Islet precursor cell (in vitro differentiated cells): ENCODE data around the gene FFAR2.

Experiments
- DNase-seq: peaks from one replicate; pipeline ENCODE4 v3.0.0-alpha.2; 2018

The FFAR2 gene

GRCh38 chr19:35427187-35427586, 20.9 kb upstream of the FFAR2 start:
- no peak for DNase-seq

- no peak for DNase-seq
These were observed 18.2 kb upstream of the FFAR2 start for GRCh38 chr19:35429698-35430408.

DNA sequence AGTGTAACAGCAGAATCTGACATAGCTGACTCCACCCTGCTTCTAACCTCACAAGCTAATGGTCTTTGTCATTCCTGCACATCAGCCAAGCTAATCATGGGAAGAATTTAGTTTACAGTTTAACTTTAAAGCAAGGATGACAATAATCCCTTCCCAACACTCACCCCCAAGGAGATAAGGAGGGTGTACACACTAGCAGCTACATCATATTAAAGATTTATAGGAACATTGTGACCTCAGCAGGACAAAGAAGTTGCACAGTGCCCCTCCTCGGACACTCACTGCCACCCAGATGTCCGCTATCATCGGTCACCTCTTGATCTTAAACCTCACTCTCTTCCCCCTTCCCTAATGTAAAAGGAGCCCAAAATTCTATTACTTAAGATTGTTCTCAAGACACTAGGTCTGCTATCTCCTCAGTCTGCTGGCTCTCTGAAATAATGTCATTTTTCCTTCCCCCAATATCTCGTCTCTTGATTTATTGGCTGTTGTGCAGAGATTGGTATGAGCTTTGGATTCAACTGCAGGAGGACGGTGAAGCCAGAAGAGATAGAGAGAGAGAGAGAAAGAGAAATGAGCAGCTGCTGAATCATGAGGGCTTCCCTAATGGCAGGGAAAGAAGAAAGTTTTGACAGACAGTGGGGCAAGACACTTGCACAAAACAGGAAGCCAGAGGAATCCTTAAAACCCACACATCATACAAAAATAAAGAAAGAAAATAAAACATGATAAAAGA, 17.5 kb upstream of the FFAR2 start:
- DNase-seq, result no peak

DNA sequence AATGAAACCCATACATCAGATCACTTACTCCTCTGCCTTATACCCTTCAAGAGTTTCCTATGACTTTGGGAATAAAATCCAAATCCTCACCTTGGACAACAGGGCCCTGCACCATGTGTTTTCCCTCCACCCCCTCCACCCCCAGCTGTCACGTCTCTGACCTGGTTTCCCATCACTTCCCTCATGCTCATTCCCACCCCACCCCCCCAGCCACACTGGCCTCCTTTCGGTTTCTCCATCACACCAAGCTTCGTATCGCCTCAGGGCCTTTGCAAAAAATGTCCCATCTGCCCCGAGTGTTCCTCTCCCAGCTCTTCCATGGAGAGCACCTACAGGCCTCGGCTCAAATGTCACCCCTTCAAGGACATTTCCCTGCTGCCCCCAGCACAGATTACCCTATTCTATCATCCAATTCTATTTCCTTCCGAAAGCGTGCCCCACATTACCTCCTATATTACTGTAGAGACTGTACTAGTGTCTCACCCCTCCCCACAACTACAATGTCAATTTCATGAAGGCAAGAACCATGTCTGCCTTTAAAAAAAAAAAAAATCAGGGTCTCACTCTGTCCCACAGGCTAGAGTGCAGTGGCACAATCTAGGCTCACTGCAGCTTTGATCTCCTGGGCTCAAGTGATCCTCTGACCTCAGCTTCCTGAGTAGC, 16.8 kb upstream of the FFAR2 start:
- DNase-seq, result no peak

DNA sequence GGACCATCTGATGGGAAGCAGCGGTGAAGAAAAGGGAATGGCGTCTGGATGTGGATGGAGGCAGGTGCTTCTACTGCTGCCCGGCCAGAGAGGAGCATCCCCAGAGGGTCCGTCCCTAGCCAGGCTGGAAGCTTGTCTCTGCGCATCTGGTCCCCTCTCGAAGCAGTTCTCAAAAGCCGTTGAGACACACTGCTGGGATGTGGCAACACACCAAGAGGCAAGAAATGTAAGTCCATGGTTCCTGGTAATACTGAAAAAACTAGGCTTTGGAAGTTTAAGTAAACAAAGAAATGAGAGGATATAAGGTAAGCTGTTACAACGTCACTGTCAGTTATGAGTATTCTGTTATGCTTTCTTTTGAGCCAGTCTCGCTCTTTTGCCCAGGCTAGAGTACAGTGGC, 15.1 kb upstream of the FFAR2 start:
- DNase-seq, result no peak

GRCh38 chr19:35433448-35433847, 14.6 kb upstream of the FFAR2 start:
- no peak for DNase-seq

DNA sequence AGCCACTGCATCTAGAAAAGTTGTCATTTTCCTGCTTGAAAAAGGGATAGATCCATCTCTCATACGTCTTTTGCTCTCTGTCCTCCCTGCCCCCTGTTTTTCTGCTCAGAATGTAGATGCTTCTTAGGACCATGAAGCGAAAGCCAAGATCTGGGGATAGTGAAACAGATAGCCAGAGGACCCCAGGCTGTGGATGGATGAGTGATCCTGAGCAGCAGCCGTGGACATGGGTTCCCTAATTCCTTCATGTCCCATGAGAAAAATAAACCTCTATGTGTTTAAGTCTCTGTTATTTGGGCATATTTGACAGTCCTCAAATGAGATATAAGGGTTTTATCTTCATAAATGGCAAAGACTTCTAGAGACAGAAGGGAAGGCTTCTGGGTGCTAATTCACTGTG, 12.2 kb upstream of the FFAR2 start:
- no peak for DNase-seq

DNA sequence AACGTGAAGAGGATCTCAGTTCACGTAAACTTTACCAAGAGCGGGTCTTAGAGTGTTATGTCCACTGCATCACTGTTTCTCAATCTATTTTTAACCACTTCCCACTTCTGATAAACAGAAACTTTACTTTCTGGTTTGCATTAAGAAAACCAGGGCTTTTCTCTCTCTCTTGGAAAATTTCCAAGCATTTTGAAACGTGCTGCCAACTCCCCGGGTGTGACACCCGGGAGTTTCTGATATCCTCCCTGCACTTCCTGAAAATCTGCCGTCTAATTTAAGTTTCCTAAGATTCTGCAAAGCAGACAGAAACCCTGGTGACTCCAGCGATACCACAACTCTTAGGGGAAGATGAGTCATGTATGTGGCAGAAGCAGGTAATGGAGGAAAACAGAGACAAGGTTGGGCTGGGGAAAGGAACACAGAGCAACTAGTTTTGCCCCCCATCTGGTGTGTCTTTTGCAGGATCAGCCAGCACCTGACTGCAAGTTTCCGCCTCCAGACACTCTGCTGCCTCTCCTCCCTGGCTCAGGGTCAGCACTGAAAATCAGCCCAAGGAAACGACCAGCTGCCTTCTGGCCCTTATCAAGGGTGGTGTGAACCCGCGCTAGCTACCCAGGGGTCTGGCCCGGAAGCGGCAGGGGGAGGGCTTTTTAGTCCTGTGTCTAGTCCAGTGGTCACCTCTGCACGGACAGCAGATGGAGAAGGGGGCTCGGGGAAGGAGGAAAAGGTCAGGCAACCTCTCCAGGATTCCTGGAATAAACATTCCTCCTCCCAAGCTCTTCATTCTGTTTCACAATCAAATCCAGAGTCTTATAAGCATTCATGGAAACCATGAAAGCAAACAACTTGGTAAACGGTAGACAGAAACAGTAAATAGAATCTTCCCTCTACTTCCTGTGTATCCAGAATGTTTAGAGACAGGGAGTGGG, 11.3 kb upstream of the FFAR2 start:
- DNase-seq, result no peak

- DNase-seq, result no peak
These were observed 10.6 kb upstream of the FFAR2 start for GRCh38 chr19:35437406-35437951.

DNA sequence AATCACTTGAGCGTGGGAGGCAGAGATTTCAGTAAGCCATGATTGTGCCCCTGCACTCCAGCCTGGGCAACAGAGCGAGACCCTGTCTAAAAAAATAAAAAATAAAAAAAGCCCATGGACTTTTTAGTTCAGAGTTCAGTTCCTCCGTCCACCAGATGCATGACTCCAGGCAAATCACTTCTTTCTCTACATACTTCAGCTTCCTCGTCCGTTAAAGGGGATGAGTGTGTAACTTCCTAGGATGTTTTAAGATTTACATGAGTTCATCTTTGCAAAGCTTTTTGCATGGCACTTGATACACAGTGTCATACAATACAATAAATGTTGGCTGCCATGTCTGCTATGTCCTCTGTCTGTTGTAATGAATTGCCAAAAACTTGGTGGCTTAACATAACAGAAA, 10.0 kb upstream of the FFAR2 start:
- no peak for DNase-seq

- no peak for DNase-seq
These were observed 9.5 kb upstream of the FFAR2 start for GRCh38 chr19:35438527-35438926.

DNA sequence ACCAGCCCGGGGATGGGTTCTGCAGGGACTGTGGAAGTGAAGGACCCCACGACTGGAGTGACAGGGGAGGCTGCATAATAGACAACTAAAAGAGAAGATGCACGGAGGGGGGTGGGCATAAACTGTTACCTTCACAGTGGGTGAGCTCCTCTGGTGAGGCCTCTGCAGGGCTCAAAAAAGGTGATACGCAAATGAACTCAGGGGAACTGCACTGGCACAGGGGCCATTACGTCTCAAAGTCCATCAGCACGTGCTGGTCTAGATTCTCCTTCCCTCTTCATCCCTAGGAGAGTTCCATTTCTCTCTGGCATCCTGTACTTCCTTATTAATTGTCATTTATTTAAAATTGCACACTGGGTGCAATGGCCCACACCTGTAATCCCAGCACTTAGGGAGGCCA, 8.1 kb upstream of the FFAR2 start:
- no peak for DNase-seq

DNA sequence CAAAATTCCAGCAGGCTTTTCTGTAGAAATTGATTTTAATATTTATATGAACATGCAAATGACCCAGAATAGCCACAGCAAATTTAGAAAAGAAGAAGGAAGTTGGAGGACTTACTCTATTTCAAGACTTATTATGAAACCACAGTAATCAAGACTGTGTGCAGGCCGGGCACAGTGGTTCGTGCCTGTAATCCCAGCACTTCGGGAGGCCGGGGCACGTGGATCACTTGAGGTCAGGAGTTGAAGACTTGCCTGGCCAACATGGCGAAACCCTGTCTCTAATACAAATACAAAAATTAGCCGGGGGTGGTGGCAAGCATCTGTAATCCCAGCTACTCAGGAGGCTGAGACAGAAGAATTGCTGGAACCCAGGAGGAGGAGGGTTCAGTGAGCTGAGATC, 6.0 kb upstream of the FFAR2 start:
- no peak for DNase-seq

DNA sequence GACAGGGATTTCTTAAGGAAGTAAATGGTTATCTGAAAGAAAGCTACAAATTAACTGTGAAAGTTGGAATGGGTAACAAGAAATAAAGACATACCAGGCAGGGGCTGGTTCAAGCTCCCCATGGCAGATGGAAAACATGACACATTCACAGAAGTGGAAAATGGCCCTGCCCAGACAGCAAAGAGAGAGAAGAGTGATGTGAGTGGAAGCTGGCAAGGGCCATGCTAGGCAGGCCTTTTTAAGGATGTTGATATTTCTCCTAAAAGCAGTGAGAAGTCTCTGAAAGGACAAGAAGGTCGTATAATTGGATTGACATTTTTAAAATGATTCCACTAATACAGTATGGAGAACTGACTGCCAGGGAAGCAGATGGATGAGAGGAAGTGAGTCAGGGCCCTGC, 3.3 kb upstream of the FFAR2 start:
- DNase-seq, result no peak

- no peak for DNase-seq
These were observed 2.0 kb upstream of the FFAR2 start for GRCh38 chr19:35445826-35446593.

DNA sequence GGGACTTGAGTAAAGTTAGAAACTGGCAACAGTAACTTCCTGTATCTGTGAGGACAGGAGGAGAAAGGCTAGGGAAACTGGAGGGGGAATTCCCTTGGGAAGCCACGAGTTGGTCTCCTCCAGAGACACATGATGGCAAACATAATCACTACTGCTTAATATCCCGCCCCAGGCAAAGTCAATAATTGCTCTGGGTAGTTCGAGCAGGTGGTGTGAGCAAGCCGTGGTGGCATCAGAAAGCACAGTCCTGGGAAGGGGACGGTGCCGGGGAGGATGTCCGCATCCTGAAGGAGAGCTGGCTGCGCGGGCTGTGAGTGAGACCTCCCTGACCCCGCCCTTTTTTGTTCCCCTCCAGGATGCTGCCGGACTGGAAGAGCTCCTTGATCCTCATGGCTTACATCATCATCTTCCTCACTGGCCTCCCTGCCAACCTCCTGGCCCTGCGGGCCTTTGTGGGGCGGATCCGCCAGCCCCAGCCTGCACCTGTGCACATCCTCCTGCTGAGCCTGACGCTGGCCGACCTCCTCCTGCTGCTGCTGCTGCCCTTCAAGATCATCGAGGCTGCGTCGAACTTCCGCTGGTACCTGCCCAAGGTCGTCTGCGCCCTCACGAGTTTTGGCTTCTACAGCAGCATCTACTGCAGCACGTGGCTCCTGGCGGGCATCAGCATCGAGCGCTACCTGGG, 1.4 kb downstream of the FFAR2 start:
- DNase-seq, result no peak

DNA sequence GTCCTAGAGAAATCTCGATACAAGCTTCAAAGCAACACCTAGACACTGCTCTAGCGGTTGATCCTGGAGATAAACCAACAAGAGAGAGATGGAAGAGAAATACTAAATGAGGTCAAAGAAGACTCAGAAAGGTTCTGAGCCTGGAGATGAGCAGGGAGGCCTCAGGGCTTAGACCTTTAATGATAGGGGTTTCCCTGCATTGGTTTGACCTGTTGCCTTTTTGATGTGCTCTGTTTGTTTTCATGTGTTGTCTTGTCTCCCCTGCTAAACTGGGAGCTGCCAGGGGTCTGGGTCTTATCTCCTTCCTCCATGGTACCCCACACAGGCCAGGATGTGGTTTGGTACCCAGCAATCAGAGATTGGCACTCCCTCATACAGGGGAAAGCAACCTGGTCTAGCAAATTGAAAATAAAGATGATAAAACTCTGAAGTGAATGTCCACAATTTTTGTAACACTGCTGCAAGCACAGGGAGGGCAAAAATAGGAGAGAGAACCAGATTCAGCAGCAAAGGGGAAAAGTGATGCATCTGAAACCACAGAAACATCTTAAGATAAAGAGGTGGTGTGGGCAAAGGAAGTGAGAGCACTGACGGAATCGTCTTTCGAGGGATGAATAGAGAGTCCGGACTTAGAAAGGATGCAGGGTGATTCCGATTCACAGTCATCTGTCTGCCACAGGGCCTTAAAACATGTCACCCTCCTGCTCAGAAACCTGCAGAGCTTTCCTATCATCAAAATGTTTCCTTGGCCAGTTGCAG, 3.5 kb downstream of the FFAR2 start:
- DNase-seq, result no peak

- no peak for DNase-seq
These were observed 6.6 kb downstream of the FFAR2 start for GRCh38 chr19:35454663-35455062.

GRCh38 chr19:35455616-35456201, 7.7 kb downstream of the FFAR2 start:
- DNase-seq, result no peak

DNA sequence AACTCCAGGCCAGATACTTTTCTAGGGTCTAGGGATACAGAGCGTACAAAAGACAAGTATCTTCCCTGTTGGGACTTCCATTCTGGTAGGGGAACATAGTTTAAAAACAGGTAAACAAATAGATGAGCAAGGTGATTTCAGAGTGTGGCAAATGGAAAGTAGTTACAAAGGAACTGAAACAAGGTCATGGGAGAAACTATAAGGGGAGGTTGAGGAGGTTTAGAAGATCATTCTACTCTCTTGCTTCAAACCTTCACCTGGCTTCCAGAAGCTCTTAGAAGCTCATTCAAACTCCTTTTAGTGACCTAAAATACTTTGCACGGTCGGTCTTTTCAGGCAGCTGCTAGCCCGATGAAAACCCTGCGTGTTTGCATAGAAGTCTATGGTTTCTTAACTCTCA, 9.1 kb downstream of the FFAR2 start:
- no peak for DNase-seq
